CD4-positive, alpha-beta T cell treated with Interleukin-15 for 1 hour (primary cell): ENCODE data around the gene THOP1.

Source experiments
- DNase-seq: peaks from one replicate; pipeline ENCODE4 v3.0.0-alpha.2; 2020

THOP1 gene

DNA sequence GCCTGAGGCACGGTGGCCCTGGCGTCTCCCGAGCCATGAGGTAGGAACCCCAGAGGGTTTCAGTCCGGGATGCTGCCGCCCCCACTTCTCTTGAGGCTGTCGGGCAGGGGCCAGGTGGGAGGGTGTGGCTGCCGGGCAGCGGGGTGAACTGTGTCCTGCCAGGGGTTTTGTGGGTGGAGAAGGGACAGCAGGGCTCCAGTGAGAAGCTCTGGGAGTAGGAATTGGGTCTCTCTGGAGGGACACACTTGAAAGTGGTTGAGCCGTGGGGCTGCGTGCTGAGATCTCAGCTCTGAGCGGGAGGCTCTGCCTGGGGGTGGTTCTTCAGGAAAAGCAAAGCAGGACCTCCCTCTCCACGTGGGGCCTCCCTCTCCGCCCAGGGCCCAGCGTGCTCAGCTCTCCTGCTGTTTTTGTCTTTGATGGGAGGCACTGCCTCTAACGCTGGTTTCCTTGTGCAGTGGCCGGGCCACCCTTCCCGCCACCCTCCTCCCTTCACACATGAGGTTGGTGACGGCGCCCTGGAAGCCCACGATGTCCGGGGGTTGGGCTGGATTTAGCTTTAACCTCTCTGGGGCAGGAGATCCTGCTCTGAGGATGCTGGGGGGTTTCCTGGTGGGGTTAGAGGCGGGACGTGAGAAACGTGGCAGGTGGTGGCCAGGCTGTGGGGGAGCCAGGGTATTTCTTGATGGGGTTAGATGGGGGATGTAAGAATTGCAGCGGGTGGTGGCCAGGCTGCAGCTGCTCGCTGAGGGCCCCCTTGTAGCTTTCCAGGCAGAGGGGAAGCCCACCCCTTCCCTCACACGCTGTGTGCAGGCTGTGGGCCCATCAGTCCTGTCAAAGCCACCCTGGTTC is 19.1 kb downstream of the THOP1 start:
- no peak for DNase-seq

- no peak for DNase-seq
These were observed 20.1 kb downstream of the THOP1 start for GRCh38 chr19:2805261-2805900.

- no peak for DNase-seq
These were observed 20.8 kb downstream of the THOP1 start for GRCh38 chr19:2805991-2806649.

- no peak for DNase-seq
These were observed 21.6 kb downstream of the THOP1 start for GRCh38 chr19:2806736-2807378.

DNA sequence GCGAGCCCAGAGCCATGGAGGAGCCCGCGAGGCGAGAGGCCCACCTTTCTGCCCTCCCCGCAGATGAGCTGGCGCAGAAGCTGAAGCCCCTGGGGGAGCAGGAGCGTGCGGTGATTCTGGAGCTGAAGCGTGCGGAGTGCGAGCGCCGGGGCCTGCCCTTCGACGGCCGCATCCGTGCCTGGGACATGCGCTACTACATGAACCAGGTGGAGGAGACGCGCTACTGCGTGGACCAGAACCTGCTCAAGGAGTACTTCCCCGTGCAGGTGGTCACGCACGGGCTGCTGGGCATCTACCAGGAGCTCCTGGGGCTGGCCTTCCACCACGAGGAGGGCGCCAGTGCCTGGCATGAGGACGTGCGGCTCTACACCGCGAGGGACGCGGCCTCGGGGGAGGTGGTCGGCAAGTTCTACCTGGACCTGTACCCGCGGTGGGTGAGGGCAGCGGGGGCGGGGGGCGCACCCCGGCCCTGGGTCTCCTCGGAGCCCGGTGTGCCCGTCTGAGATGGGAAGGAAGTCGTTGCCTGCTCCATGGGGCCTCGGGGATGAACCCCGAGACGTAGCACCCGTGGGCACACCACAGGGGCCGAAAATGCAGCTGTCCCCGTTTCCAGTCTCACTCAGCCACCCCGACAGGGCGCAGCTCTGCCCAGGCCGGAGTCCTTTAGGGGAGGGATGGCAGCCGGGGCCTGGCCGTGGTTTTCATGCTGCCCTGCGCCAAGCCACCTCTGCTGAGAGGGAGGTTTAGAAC is 22.3 kb downstream of the THOP1 start:
- DNase-seq, result no peak

GRCh38 chr19:2808129-2808941 is 23.0 kb downstream of the THOP1 start:
- no peak for DNase-seq

- DNase-seq, result no peak
These were observed 24.3 kb downstream of the THOP1 start for GRCh38 chr19:2809387-2810140.

GRCh38 chr19:2810141-2811091 is 25.1 kb downstream of the THOP1 start:
- no peak for DNase-seq

DNA sequence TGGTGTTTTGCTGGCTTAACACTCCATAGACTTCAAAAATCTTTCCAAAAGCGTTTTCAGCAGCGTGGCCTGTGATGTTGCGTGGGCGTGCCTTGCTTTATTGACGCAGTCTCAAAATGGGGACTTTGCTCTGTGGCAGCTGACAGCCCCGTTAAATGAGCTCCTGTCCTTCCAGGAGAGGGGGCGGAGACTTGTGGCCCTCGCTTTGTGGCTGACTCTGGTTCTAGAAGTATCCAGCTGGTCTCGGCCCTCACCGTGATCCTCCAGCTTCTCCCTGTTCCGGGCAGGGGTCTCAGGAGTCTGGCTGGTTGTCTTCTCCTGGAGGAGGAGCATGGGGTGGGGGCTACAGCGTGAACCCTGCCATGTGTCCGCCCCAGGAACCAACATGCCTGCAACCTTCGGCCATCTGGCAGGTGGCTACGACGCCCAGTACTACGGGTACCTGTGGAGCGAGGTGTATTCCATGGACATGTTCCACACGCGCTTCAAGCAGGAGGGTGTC is 26.0 kb downstream of the THOP1 start:
- no peak for DNase-seq

GRCh38 chr19:2811735-2812413 is 26.6 kb downstream of the THOP1 start:
- no peak for DNase-seq

GRCh38 chr19:2812414-2813234 is 27.3 kb downstream of the THOP1 start:
- DNase-seq, result no peak

GRCh38 chr19:2813235-2814160 is 28.2 kb downstream of the THOP1 start:
- no peak for DNase-seq

DNA sequence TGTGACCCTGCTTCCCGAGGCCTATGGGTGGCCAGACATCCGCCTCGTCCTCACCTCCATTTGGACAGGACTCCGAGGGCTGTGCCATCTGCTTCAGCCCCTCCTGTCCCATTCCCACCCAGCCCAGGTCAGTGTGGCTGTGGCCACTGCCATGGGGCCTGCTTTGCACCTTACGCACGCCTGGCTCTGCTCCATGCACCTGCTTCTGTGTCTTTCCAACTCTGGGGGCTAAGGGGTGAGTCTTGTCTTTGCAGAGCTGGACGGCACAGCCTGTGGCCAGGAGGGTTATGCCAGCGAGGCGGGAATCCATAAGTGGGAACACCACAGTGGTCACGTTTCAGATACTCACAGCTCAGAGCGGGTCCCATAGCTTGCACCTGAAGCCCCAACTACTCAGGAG is 29.1 kb downstream of the THOP1 start:
- DNase-seq, result no peak

DNA sequence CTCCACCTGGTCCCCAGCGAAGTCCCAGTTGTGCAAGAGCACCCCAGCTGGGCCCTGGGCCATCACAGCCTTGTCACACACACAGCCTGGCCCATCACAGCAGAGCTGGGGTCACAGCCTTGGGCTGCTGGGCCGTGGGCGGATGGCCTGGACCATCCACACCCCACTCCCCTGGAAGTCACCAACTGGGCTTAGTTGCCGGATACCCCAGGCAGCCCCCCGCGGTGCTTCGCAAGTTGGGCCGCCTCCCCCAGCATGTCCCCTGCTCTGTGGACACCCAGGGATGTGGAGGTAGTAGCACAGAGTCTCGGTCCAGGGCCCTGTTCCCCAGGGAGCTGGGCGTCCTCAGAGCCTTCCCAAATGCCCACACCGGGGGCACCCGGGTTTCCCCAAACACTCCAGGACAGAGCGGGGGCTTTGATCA is 29.9 kb downstream of the THOP1 start:
- no peak for DNase-seq

- DNase-seq, result no peak
These were observed 30.6 kb downstream of the THOP1 start for GRCh38 chr19:2815923-2816322.

GRCh38 chr19:2816641-2817040 is 31.3 kb downstream of the THOP1 start:
- DNase-seq, result no peak
